NCI-H1436 treated with DMSO at 0.1 percent for 48 hours (cell line): ENCODE data around the gene TH.
"Not testable (repeated sequence)": the region's sequence is repeated elsewhere in the genome, so short reads cannot be mapped to it uniquely, and the experiment has no call there.

ENCODE experiments used
- DNase-seq: peaks from one replicate; lab custom pipeline; 2025; lab: John Stamatoyannopoulos, UW

TH gene

GRCh38 chr11:2178055-2178773, 6.6 kb upstream of the TH start:
- not testable (repeated sequence) for DNase-seq

- no peak for DNase-seq
These were observed 5.5 kb upstream of the TH start for GRCh38 chr11:2177076-2177475.

- DNase-seq, result no peak
These were observed 4.8 kb upstream of the TH start for GRCh38 chr11:2176389-2176900.

- DNase-seq, result no peak
These were observed 4.0 kb upstream of the TH start for GRCh38 chr11:2175659-2176058.

DNA sequence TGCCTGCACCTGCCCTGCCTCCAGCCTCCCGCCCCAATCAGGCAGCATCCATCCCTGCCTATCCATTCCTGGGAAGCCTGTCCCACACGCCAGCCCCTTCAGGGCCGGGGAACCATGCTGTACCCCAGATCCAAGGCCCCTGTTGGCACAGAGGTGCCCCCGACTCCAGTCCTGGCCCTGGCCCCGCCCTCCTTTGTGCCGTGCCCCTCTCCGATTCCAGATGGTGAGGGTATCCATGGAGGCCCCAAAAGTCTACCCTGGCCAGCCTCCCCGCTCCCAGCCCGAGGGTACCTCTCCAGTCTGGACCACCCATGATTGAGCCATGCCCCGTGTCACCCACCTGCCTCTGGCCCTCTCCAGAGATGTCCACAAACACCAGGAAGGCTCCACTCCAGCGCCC, 2.7 kb upstream of the TH start:
- DNase-seq, result no peak

GRCh38 chr11:2173761-2174160, 2.1 kb upstream of the TH start:
- DNase-seq, result no peak

DNA sequence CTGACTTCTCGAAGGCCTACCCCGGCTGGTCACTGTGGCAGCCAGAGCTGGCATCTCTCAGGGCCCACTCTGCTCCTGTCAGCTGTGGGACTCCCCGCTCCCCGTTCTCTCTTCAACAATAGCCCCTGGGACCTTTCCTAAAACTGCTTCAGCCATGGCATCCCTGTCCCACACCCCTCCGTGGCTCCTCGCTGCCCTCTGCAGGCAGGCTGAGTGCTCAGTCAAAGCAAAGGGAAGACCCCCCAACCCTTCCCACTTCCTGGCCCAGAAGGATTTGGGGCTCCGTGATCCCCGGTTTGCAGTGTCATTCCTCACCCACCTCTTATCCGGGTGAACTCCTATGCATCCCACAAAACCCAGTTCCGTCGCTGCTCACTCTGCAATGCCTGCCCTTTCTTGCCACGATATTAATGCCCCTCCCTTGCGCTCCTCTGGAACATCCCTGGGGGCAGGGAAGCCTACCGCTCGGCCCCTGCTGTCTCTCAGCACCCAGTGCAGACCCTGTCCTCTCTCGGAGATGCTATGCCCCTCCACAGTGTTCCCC, 1.6 kb upstream of the TH start:
- no peak for DNase-seq

DNA sequence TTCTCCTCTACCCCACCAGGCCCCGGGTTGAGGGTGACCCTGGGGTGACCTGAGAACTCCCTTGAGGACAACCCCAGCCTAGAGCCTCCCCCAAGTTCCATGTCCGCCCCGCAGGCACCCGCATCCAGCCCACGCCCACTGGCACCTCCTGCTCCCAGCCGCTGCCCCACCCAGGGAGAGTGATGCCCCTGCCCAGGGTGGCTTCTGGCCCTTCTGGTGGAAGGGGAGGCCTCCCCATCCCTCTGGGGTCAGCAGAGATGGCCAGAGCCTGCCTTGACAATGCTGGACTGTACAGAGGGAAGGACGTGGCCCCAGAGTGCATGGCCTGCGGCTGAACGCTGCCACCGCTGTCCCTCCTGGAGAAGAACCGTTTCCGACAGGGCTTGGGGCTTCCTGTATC, 1.1 kb upstream of the TH start:
- DNase-seq, result no peak

DNA sequence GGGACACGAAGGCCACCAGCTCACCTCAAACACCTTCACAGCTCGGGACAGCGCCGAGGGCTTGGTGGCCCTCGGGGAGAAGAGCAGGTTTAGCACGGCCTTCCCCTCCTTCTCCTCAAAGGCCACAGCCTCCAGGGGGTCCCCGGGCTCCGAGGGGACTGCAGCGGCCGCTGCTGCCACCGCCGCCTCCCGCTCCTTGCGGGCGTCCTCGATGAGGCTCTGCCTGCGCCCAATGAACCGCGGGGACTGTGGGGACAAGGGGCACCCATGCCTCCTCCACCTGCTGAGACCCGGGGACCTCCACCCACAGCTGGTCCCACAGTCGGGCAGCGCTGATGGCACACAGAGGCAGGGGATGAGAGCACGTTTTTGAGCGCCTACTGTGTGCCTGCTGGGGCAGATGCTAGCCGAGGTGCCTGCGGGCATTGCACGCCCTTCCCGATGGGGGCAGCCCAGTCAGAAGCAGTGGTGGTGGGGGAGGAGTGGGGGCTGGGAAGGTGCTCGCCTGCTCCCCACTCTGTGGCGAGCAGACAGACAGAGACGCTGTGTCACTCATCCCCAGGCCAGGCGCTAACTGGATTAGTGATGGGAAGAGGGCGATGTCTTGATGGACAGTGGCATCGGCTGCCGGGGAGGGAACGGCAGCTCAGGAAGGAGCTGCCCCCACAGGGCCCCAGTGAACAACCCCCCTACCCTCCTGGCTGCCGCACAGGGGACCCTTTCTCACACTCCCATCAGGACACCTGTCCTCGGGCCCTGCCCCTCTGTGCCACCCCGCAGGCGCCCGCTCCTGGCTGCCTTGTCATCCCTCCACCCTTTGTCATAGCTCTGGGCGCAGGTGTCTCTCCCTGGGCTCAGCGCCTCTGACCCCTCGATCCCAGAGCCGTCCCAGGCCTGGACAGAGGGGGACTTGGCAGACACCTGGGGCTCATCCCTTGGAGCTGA, 1.7 kb downstream of the TH start:
- DNase-seq, result no peak

GRCh38 chr11:2169005-2169378, 2.6 kb downstream of the TH start:
- DNase-seq, result no peak

DNA sequence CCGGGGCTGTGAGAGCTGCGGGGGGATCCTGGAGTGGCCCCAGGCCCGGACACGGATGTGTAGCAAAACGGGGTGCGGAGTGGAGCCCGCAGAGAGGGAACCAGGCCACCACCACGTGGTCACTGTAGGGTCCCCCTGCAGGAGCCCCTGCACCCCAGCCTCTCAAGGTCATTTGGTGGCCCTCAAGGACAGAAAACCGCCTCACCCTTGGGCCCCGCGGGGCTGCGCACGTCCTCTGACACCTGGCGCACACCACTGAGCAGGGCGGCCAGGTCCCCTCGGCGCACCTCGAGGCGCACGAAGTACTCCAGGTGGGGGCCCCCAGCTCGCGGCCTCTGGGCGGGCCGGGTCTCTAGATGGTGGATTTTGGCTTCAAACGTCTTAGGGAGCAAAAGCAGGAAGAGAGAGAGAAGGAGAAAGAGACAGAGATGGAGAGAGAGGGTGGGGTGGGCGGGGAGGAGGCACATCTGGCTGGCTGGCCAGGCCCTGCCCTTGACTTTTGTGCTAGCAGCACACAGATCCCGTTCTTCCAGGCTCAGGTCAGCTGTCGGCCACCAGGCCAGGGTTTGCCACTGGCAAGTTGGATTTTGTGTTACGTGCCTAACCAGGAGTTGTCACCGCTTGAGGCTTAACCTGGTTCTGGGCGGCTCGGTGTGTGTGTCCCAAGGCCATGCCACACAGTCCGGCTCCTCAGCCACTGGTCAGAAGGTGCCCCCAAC, 3.2 kb downstream of the TH start:
- DNase-seq, result no peak

DNA sequence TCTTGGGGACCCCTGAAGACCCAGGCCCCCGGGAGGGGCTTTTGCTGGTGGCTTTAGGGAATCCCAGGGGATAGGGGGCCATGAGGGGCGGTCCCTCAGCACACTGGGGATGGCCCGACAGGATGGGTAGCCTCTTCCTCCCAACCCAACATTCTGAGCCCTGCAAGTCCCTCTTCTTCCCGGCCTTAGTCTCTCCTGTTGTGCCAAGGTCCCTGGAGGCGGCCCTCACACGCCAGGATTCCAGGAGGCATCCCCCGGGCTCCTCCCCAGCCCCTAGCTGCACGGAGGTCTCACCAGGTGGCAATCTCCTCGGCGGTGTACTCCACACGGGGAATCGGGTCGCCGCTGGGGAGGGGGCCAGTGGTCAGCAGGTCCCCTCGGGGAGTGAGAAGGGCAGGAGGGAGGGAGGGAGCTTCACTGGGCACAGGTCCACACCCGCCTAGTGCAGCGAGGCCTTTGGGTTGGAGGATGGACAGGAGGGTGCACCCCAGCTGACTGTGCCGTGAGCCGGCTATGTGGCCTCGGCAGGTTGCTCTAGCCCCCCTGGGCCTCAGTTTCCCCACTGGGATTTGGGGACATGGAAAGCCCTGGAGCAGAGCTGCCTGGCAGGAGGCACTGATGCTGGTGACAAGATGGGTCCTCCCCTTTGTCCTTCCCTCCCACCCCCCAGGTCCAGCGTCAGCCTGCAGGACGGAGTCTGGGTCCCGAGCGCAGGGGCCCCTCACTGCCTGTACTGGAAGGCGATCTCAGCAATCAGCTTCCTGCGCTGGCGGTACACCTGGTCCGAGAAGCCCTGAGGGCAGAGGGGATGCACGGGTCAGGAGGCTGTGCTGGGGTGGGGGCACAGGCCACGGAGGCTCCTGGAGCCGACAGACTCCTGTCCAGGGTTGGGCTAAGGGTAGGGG, 4.2 kb downstream of the TH start:
- DNase-seq, result no peak

- no peak for DNase-seq
These were observed 5.3 kb downstream of the TH start for GRCh38 chr11:2166091-2166851.

DNA sequence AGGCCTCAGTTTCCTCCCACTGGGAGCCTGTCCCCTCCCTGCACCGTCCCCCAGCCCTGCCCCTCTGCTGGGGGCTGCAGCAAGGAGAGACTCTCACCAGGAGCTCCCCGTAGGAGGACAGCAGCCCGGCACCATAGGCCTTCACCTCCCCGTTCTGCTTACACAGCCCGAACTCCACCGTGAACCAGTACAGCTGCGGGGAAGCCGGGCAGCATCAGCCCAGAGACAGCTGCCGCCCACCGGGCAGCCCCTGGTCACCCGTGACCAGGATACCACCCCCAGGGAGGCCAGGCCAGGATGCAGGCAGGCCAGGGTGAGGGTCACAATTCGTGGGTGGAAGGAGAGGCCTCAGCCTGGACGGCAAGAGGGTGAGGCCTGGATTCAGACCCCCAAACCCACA, 6.0 kb downstream of the TH start:
- DNase-seq, result no peak

- DNase-seq, result no peak
These were observed 6.6 kb downstream of the TH start for GRCh38 chr11:2164861-2165555.

- no peak for DNase-seq
These were observed 7.5 kb downstream of the TH start for GRCh38 chr11:2164081-2164480.

- no peak for DNase-seq
These were observed 8.1 kb downstream of the TH start for GRCh38 chr11:2163428-2163978.

DNA sequence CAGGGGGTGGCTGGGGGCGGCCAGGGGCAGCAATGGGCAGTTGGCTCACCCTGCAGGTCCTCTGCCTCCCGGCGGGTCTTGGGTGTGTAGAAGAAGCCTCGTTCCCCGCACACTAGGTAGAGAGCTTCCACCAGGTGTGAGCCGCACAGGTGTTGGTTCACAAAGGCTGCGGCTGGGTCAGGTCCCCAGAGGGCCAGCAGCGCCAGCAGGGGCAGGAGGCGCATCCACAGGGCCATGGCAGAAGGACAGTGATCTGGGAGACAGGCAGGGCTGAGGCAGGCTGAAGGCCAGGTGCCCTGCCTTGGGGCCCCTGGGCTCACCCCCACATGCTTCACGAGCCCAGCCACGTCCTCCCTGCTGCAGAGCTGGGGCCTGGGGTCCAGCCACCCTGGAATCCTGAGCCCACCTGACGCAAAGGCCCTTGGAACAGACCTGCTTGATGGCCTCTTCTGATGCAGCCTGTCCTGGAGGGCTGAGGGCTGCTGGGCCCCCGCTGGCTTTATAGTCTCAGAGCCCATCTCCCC, 10.8 kb downstream of the TH start, which contains the start of gene INS:
TSS of gene INS (minus strand) at position 474 of the 524 bp plus-strand sequence. CDS start at position 236, 238 bp downstream.
- DNase-seq, result no peak
